ENCODE data around the gene FBXL3. TPM values are rescaled to one million over a fixed set of nuclear protein-coding genes. Genes with fewer than 3 reads are reported as not detected.

FBXL3 gene
- total RNA-seq, 2 donors from 2014 or later = 27.9 to 52.9 TPM

DNA sequence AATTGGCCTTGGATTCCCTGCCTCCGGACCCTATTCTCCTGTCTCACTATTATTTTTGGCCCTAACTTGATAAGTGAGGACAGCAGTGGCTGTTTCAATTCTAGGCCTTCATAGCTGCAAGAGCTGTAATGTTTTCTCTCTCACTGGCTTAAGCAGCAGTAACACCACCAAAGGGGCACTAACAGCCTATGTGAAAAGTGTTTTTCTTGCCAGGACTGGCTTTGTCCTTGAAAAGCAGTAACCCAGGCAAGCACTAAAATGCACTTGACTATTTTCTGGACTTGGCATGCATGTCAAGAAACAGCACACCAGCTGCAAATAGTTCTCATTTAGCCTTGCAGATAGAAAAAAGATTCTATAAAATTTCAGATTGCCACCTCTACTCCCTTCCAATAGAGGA lies 9.3 kb upstream of the FBXL3 start:
- TF ChIP-seq, protein P1, sequence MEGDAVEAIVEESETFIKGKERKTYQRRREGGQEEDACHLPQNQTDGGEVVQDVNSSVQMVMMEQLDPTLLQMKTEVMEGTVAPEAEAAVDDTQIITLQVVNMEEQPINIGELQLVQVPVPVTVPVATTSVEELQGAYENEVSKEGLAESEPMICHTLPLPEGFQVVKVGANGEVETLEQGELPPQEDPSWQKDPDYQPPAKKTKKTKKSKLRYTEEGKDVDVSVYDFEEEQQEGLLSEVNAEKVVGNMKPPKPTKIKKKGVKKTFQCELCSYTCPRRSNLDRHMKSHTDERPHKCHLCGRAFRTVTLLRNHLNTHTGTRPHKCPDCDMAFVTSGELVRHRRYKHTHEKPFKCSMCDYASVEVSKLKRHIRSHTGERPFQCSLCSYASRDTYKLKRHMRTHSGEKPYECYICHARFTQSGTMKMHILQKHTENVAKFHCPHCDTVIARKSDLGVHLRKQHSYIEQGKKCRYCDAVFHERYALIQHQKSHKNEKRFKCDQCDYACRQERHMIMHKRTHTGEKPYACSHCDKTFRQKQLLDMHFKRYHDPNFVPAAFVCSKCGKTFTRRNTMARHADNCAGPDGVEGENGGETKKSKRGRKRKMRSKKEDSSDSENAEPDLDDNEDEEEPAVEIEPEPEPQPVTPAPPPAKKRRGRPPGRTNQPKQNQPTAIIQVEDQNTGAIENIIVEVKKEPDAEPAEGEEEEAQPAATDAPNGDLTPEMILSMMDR (IDR thresholded peaks at IDR 0.05) = no peak
- H3K27ac ChIP-seq = no peak overlapping the region
- no peak overlapping the region for H3K4me3 ChIP-seq
- H3K9me3 ChIP-seq = no peaks in the 10 kb centered on the region
- H3K4me1 ChIP-seq = no peaks in the 10 kb centered on the region
- H3K9ac ChIP-seq (ENCODE audit: low read depth in 2 of 2, low read length in 2 of 2) = no peak overlapping the region
- no peaks in the 10 kb centered on the region for H3K36me3 ChIP-seq
- intact Hi-C loops (cut with DNase I) = no loop called here
- DNase-seq = no peak
- no peaks in the 10 kb centered on the region for H3K27me3 ChIP-seq

DNA sequence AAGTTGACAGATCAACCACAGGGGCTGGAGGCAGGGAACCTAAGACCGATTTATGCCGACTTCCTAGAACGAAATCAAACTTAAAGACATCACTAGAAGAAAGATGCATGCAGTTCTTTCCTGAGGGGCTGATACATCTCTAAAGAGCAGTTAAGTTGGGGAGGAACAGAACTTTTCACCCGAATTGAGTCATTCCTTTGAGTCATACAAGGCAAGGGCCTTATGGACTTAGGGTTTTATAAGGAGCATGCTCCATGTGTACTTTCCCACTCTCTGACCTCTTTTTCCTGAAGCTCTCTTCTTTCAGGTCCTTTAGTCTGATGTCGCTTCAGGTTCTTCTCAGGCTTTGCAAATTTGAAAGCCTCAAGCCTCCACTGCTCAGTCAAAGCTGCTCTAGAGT lies 7.9 kb upstream of the FBXL3 start:
- TF ChIP-seq, protein P1 (IDR thresholded peaks at IDR 0.05) = no peak
- H3K36me3 ChIP-seq = no peaks in the 10 kb centered on the region
- H3K27me3 ChIP-seq = no peaks in the 10 kb centered on the region
- no peak for DNase-seq
- no peaks in the 10 kb centered on the region for H3K9me3 ChIP-seq
- no peaks in the 10 kb centered on the region for H3K4me1 ChIP-seq
- intact Hi-C loops (cut with DNase I) = no loop called here
- H3K4me3 ChIP-seq = no peak overlapping the region
- H3K27ac ChIP-seq = no peak overlapping the region
- H3K9ac ChIP-seq (ENCODE audit: low read depth in 2 of 2, low read length in 2 of 2) = no peak overlapping the region

DNA sequence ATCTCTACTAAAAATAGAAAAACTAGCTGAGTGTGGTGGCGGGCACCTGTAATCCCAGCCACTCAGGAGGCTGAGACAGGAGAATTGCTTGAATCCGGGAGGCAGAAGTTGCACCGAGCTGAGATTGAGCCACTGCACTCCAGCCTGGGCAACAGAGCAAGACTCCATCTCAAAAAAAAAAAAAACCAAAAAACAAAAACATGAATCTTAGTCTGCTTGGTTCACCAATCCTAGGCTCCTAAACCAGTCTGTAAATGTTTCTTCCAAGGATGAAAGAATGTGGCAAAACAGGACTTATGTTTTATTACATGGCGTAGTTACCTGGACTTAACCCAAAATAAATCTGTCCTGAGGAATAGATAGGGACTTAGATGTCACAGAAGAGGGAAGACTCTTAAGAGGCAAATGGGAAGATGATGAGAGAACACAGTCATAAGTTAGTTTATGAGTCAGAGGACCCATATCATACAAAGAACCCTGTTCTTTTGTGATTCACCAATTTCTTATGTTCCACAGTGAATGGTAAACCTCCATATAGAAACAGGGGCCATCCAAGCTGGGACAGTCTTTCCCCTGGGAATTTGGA lies 6.9 kb upstream of the FBXL3 start:
- H3K4me1 ChIP-seq = no peaks in the 10 kb centered on the region
- no peak for DNase-seq
- H3K4me3 ChIP-seq = no peak overlapping the region
- no peaks in the 10 kb centered on the region for H3K36me3 ChIP-seq
- TF ChIP-seq, protein P1 (IDR thresholded peaks at IDR 0.05) = no peak
- H3K27ac ChIP-seq = no peak overlapping the region
- no peaks in the 10 kb centered on the region for H3K9me3 ChIP-seq
- H3K27me3 ChIP-seq = no peaks in the 10 kb centered on the region
- intact Hi-C loops (cut with DNase I) = no loop called here
- no peak overlapping the region for H3K9ac ChIP-seq (ENCODE audit: low read depth in 2 of 2, low read length in 2 of 2)

GRCh38 chr13:77031656-77032243 lies 4.8 kb upstream of the FBXL3 start:
- Histone ChIP-seq H3K9ac (ENCODE audit: low read depth in 2 of 2, low read length in 2 of 2) (no peak overlapping the region), H3K4me1 (no peaks in the 10 kb centered on the region), H3K27me3 (no peaks in the 10 kb centered on the region), H3K4me3 (no peak overlapping the region), H3K36me3 (no peaks in the 10 kb centered on the region), H3K27ac (no peak overlapping the region), H3K9me3 (no peaks in the 10 kb centered on the region)
- TF ChIP-seq, protein P1 (IDR thresholded peaks at IDR 0.05) = no peak
- no peak for DNase-seq
- intact Hi-C loops (cut with DNase I) = no loop called here

DNA sequence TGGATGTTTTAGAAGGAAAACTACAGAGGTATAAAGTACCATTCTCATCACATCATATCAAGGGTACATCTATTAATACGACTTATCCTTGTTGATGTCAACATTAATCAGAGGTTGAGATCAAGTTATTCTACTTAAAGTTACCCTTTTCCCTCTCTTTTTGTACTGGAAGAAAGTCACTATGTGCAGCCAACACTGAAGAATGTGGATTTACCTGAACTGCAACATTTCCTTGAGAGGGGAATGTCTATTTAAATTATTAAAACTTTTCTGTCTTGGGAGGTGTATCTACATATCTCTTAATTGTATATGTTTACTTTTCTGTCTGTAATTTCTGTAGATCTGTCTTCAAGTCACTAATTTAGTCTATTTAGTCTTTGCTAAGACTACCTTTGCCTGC lies 2.5 kb upstream of the FBXL3 start:
- TF ChIP-seq, protein P1 (IDR thresholded peaks at IDR 0.05) = no peak
- no peak overlapping the region for H3K27ac ChIP-seq
- no peaks in the 10 kb centered on the region for H3K27me3 ChIP-seq
- H3K4me1 ChIP-seq = peaks cover 7% of the 10 kb centered on the region
- H3K36me3 ChIP-seq = no peaks in the 10 kb centered on the region
- no peak for DNase-seq
- no peak overlapping the region for H3K9ac ChIP-seq (ENCODE audit: low read depth in 2 of 2, low read length in 2 of 2)
- H3K4me3 ChIP-seq = no peak overlapping the region
- H3K9me3 ChIP-seq = no peaks in the 10 kb centered on the region
- intact Hi-C loops (cut with DNase I) = loop anchor here (5.0 kb wide), 1 partner anchor 37 kb away; the partner anchor contains the start of gene CLN5

All from colonic mucosa (tissue), 4 donors.